Mesenchymal stem cell (in vitro differentiated cells and primary cell): Measurements from ENCODE around the gene NECTIN1. TPM values are rescaled to one million over a fixed set of nuclear protein-coding genes. Genes with fewer than 3 reads are reported as not detected.

Source experiments
- small RNA-seq: library from polyadenylated mRNA; stranded (forward); fragments of <200 nt; extraction: miRNeasy Mini kit (QIAGEN cat#:217004); gene quantifications from one replicate; pipeline ENCODE3, GENCODE V24; 2013; ENCODE audit warnings: low read depth

The NECTIN1 gene

Small RNA genes lying within 50 kb of the gene (small RNA-seq; reads per million reads assigned to genes)
- gene RNU6-1123P = not detected
